K562 (cell line): ENCODE measurements around the gene IRX6.

Experiments used
- BHLHE40 ChIP-seq: IDR thresholded peaks from 2 replicates; pipeline ENCODE4 v1.6.1; 2011; ENCODE audit warnings: low read length, improper control_type of control experiment
- CTCF ChIP-seq, 3 experiments: IDR thresholded peaks in 2 of 3; conservative IDR thresholded peaks in 1 of 3; 2 replicates each; pipeline ENCODE4 v1.5.1; 2011 to 2012; ENCODE audit warnings: low read length in 3 of 3, mild to moderate bottlenecking in 3 of 3, control low read depth in 2 of 3, improper control_type of control experiment in 1 of 3, inconsistent platforms in 1 of 3, low read depth in 1 of 3, mixed read lengths in 1 of 3, moderate library complexity in 1 of 3; ENCODE audit not compliant: insufficient read depth in 2 of 3
- GABPA ChIP-seq: fragments of 200-800 bp; sonication (Bioruptor generic); conservative IDR thresholded peaks from 2 replicates; pipeline ENCODE4 v1.6.1; 2016; ENCODE audit warnings: low read depth, missing genetic modification characterization, missing compliant biosample characterization
- MXI1 ChIP-seq: IDR thresholded peaks from 2 replicates; pipeline ENCODE4 v1.6.1; 2011; ENCODE audit warnings: low read depth, mild to moderate bottlenecking, improper control_type of control experiment, low read length
- NFRKB ChIP-seq: fragments of 450-650 bp; IDR thresholded peaks from 2 replicates; pipeline ENCODE4 v1.6.1; 2016; ENCODE audit warnings: low read depth
- ZNF609 ChIP-seq: sonication (generic); formaldehyde crosslinking; IDR thresholded peaks from 2 replicates; pipeline ENCODE4 v1.8.1; 2023; ENCODE audit warnings: missing genetic modification reagents, mild to moderate bottlenecking, borderline replicate concordance
- ZNF778 ChIP-seq: fragments of 450-650 bp; formaldehyde crosslinking; IDR thresholded peaks from 2 replicates; pipeline ENCODE4 v1.4.0; 2020; ENCODE audit warnings: mild to moderate bottlenecking, moderate library complexity
- ZNF780A ChIP-seq: fragments of 250-450 bp; sonication (Bioruptor Pico); IDR thresholded peaks from 2 replicates; pipeline ENCODE4 v1.5.0; 2021; ENCODE audit warnings: mild to moderate bottlenecking

GRCh38 chr16:55275869-55276268 is 48.1 kb upstream of the IRX6 start:
- TF ChIP-seq ZNF778 (CRISPR knock-in tag): no peak
- TF ChIP-seq CTCF (IDR thresholded peaks at IDR 0.05 in 2 of 3, conservative IDR thresholded peaks at IDR 0.05 in 1 of 3; ENCODE audit: insufficient read depth in 2 of 3, low read depth in 1 of 3, low read length in 3 of 3): no peak
- TF ChIP-seq ZNF780A (CRISPR knock-in tag): no peak
- TF ChIP-seq NFRKB: no peak
- TF ChIP-seq ZNF609 (CRISPR knock-in tag): no peak
- no peak for TF ChIP-seq GABPA
- TF ChIP-seq MXI1: no peak
- no peak for TF ChIP-seq BHLHE40
